DND-41 (cell line): ENCODE data around the gene TRPM3.

Experiments
- EZH2 ChIP-seq: IDR thresholded peaks from 3 replicates; pipeline ENCODE4 v1.6.1; 2012; ENCODE audit warnings: borderline replicate concordance, low read depth, mild to moderate bottlenecking, moderate library complexity, low read length, inconsistent platforms; ENCODE audit not compliant: severe bottlenecking
- TF ChIP-seq, protein P1 (sequence below): IDR thresholded peaks from 2 replicates; pipeline ENCODE4 v1.5.1; 2012; ENCODE audit warnings: borderline replicate concordance, low read length, moderate library complexity, mild to moderate bottlenecking; ENCODE audit not compliant: poor library complexity, severe bottlenecking; ENCODE audit errors: extremely low read depth

DNA sequence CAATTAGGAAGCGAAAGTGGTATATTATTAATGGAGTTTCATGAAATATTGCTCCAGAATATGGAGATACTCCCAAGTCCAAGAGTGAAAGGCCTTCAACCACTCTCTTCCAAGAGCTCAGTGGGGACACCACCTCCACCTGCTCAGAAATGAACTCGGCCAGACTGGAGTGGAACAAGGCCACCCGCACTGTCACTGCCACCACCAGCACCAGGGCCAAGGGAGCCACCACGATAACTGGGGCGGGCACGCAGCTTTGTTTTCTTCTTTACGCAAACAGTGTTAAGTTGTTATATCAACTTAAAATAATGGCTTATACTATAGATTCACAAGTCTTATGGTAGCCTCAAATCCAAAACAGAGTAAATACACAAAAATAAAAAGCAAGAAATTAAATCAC, 204.1 kb downstream of the TRPM3 start:
- TF ChIP-seq, protein P1, sequence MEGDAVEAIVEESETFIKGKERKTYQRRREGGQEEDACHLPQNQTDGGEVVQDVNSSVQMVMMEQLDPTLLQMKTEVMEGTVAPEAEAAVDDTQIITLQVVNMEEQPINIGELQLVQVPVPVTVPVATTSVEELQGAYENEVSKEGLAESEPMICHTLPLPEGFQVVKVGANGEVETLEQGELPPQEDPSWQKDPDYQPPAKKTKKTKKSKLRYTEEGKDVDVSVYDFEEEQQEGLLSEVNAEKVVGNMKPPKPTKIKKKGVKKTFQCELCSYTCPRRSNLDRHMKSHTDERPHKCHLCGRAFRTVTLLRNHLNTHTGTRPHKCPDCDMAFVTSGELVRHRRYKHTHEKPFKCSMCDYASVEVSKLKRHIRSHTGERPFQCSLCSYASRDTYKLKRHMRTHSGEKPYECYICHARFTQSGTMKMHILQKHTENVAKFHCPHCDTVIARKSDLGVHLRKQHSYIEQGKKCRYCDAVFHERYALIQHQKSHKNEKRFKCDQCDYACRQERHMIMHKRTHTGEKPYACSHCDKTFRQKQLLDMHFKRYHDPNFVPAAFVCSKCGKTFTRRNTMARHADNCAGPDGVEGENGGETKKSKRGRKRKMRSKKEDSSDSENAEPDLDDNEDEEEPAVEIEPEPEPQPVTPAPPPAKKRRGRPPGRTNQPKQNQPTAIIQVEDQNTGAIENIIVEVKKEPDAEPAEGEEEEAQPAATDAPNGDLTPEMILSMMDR, result no peak
- no peak for TF ChIP-seq EZH2
